GM23248 (cell line): Measurements from ENCODE around the gene KLRK1. TPM values are rescaled to one million over a fixed set of nuclear protein-coding genes. Genes with fewer than 3 reads are reported as not detected.
"Not testable (repeated sequence)": the region's sequence is repeated elsewhere in the genome, so short reads cannot be mapped to it uniquely, and the experiment has no call there.

ENCODE experiments used
- DNase-seq: peaks from one replicate; pipeline ENCODE4 v3.0.0-alpha.2; 2015
- H2AFZ ChIP-seq: fragments of 200-600 bp; sonication (generic); 2 replicates; pipeline ENCODE4 v1.6.1; 2016; ENCODE audit warnings: antibody characterized with exemption
- H3F3A ChIP-seq: fragments of 200-600 bp; sonication (generic); 2 replicates; pipeline ENCODE4 v1.6.1; 2016; ENCODE audit warnings: mild to moderate bottlenecking, antibody characterized with exemption, mixed run types; ENCODE audit not compliant: insufficient read depth
- H3K27ac ChIP-seq: fragments of 200-600 bp; sonication (generic); 2 replicates; pipeline ENCODE4 v1.5.1; 2016; ENCODE audit warnings: mild to moderate bottlenecking
- H3K27me3 ChIP-seq: fragments of 200-600 bp; sonication (generic); replicated peaks from 2 replicates; pipeline ENCODE4 v1.6.1; 2016; ENCODE audit warnings: mild to moderate bottlenecking; ENCODE audit not compliant: insufficient read depth
- H3K36me3 ChIP-seq: fragments of 200-600 bp; sonication (generic); 2 replicates; pipeline ENCODE4 v1.6.1; 2016; ENCODE audit warnings: low read depth, mild to moderate bottlenecking
- H3K4me1 ChIP-seq: fragments of 200-600 bp; sonication (generic); 2 replicates; pipeline ENCODE4 v1.6.1; 2016; ENCODE audit warnings: mild to moderate bottlenecking; ENCODE audit not compliant: insufficient read depth
- H3K4me2 ChIP-seq: fragments of 200-600 bp; sonication (generic); one replicate; pipeline ENCODE4 v1.6.1; 2016; ENCODE audit warnings: mild to moderate bottlenecking; ENCODE audit not compliant: unreplicated experiment
- H3K4me3 ChIP-seq: fragments of 200-600 bp; sonication (generic); 2 replicates; pipeline ENCODE4 v1.5.1; 2016; ENCODE audit warnings: mild to moderate bottlenecking
- H3K79me2 ChIP-seq: fragments of 200-600 bp; sonication (generic); 2 replicates; pipeline ENCODE4 v1.6.1; 2016; ENCODE audit warnings: mild to moderate bottlenecking; ENCODE audit not compliant: insufficient read depth
- H3K9ac ChIP-seq: fragments of 200-600 bp; sonication (generic); 2 replicates; pipeline ENCODE4 v1.6.1; 2016; ENCODE audit warnings: mild to moderate bottlenecking
- H3K9me2 ChIP-seq: fragments of 200-600 bp; sonication (generic); 2 replicates; pipeline ENCODE4 v1.6.1; 2016; ENCODE audit warnings: mixed run types, mild to moderate bottlenecking, moderate library complexity; ENCODE audit not compliant: insufficient read depth
- H3K9me3 ChIP-seq: fragments of 200-600 bp; sonication (generic); one replicate; pipeline ENCODE4 v1.6.1; 2017; ENCODE audit warnings: low read depth
- H4K20me1 ChIP-seq: fragments of 200-600 bp; sonication (generic); 2 replicates; pipeline ENCODE4 v1.6.0; 2016; ENCODE audit not compliant: insufficient read depth
- EZH2 ChIP-seq: fragments of 200-600 bp; sonication (generic); IDR thresholded peaks from 2 replicates; pipeline ENCODE4 v1.6.1; 2018; ENCODE audit warnings: antibody characterized with exemption, mild to moderate bottlenecking; ENCODE audit not compliant: insufficient read depth, poor library complexity, severe bottlenecking
- EZH2phosphoT487 ChIP-seq: fragments of 200-600 bp; sonication (generic); IDR thresholded peaks from 2 replicates; pipeline ENCODE4 v1.6.1; 2018; ENCODE audit warnings: antibody characterized with exemption, moderate library complexity, mild to moderate bottlenecking, low read depth; ENCODE audit not compliant: insufficient read depth
- WGBS, 2 experiments: methylation state at CpG; one replicate each; pipeline ENCODE4 v1.1.6; 2015 to 2017; ENCODE audit warnings: low lambda C conversion rate in 2 of 2, low coverage in 1 of 2; ENCODE audit errors: missing lambda C conversion rate in 2 of 2; 5-methylcytosine and 5-hydroxymethylcytosine counted together
- in situ Hi-C: fragments of 300-500 bp; cut with MboI; formaldehyde crosslinking; loops from 2 replicates; pipeline ENCODE4 v1.15.0; 2020
- polyA plus RNA-seq: library from polyadenylated mRNA; unstranded; fragments of >200 nt; fragmentation: Nextera tagmentation; extraction: Ambion mirVana; gene quantifications from 2 replicates; pipeline ENCODE4 v1.2.1, GENCODE V29; 2016
- total RNA-seq: library from RNA; depleted of rRNA; stranded (reverse); fragments of >200 nt; shearing (Covaris generic); gene quantifications from 2 replicates; pipeline ENCODE4 v1.2.3, GENCODE V29; 2014

The KLRK1 gene
- total and polyA plus RNA-seq, 2 experiments from 2014 or later, result not detected

DNA sequence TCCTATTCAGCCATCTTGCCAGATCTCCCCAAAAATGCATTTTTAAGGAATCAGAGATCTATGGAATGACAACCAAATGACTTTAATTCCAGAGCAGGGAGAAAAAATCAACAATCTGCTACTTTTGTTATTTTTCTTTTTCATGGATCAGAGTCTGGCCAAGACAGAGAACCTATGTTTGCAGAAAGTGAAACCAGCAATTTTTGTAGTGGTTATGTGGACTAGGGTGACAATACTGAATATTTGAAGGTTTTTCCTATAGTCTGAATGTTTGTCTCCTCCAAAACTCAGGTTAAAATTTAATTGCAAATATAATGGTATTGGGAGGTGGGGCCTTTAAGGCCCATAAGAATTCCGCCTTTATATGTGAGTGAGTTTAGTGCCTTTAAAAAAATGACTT, 30.9 kb downstream of the KLRK1 start:
- in situ Hi-C loops, result no loop called here

GRCh38 chr12:10358131-10358530, 31.7 kb downstream of the KLRK1 start:
- H3K27ac ChIP-seq, result no peak overlapping the region
- H3K9ac ChIP-seq, result no peak overlapping the region
- H3K36me3 ChIP-seq, result no peaks in the 10 kb centered on the region
- no peaks in the 10 kb centered on the region for H3K9me3 ChIP-seq
- 70 to 77% methylated on average over 5 of the region's 5 CpGs for WGBS, 2 experiments
- H3K27me3 ChIP-seq, result no peaks in the 10 kb centered on the region
- no peaks in the 10 kb centered on the region for H3K9me2 ChIP-seq
- peaks cover 4% of the 10 kb centered on the region; the same call in 1 of the 2 replicates for H3K4me1 ChIP-seq
- H3K79me2 ChIP-seq, result no peaks in the 10 kb centered on the region
- in situ Hi-C loops, result no loop called here
- peaks cover 3% of the 10 kb centered on the region; the same call in 1 of the 2 replicates for H3F3A ChIP-seq
- no peak overlapping the region for H3K4me3 ChIP-seq
- no peak for DNase-seq
- no peak overlapping the region for H2AFZ ChIP-seq
- no peak overlapping the region for H3K4me2 ChIP-seq
- no peaks in the 10 kb centered on the region for H4K20me1 ChIP-seq
- TF ChIP-seq EZH2 (no peak), EZH2phosphoT487 (no peak)

More for the DNA sequence above, 30.9 kb downstream of the KLRK1 start:
- no peaks in the 10 kb centered on the region for H3K79me2 ChIP-seq
- no peak for TF ChIP-seq EZH2phosphoT487
- TF ChIP-seq EZH2, result no peak
- no peak overlapping the region for H3K9ac ChIP-seq
- no peak for DNase-seq
- H3K4me2 ChIP-seq, result no peak overlapping the region
- peaks cover 3% of the 10 kb centered on the region; the same call in 1 of the 2 replicates for H3F3A ChIP-seq
- H2AFZ ChIP-seq, result no peak overlapping the region; the same call in 1 of the 2 replicates
- no peak overlapping the region for H3K4me3 ChIP-seq
- 88 to 98% methylated on average over 1 of the region's 1 CpG for whole genome bisulfite sequencing, 2 experiments
- no peak overlapping the region for H3K27ac ChIP-seq
- no peaks in the 10 kb centered on the region for H3K36me3 ChIP-seq
- peaks cover 12% of the 10 kb centered on the region for H3K4me1 ChIP-seq
- H3K9me2 ChIP-seq, result no peaks in the 10 kb centered on the region
- no peaks in the 10 kb centered on the region for H4K20me1 ChIP-seq
- H3K9me3 ChIP-seq, result no peaks in the 10 kb centered on the region
- no peaks in the 10 kb centered on the region for H3K27me3 ChIP-seq

- H2AFZ ChIP-seq, result no peak overlapping the region
- TF ChIP-seq EZH2 (no peak), EZH2phosphoT487 (no peak)
- H3K4me1 ChIP-seq, result no peaks in the 10 kb centered on the region
- no peak overlapping the region for H3K27ac ChIP-seq
- H3K9me3 ChIP-seq, result no peaks in the 10 kb centered on the region
- peak; percentile 51 for DNase-seq
- no peaks in the 10 kb centered on the region for H4K20me1 ChIP-seq
- no peaks in the 10 kb centered on the region for H3F3A ChIP-seq
- no peak overlapping the region for H3K4me2 ChIP-seq
- no peaks in the 10 kb centered on the region for H3K36me3 ChIP-seq
- no peaks in the 10 kb centered on the region for H3K79me2 ChIP-seq
- no peaks in the 10 kb centered on the region for H3K9me2 ChIP-seq
- no peaks in the 10 kb centered on the region for H3K27me3 ChIP-seq
- H3K4me3 ChIP-seq, result no peak overlapping the region
- 31 to 41% methylated on average over 2 of the region's 2 CpGs for whole genome bisulfite sequencing, 2 experiments
- H3K9ac ChIP-seq, result no peak overlapping the region
- in situ Hi-C loops, result no loop called here
Observed at GRCh38 chr12:10354502-10354901, 35.3 kb downstream of the KLRK1 start.

DNA sequence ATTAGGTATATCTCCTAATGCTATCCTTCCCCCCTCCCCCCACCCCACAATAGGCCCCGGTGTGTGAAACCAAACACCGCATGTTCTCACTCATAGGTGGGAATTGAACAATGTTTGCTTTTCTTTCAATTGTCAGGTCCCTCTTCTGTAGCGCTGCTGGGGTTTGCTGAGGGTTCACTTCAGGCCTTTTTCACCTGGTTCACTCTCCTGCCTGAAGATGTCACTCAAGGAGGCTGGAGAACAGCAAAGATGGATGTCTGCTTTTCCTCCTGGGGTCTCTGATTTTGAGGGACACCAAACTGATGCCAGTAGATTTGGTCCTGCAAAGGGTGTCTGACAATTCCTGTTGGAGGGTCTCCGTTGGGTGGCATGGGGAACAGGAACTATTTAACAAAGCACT, 35.8 kb downstream of the KLRK1 start:
- Histone ChIP-seq H3K79me2 (no peaks in the 10 kb centered on the region), H3K9me2 (no peaks in the 10 kb centered on the region), H3K9me3 (no peaks in the 10 kb centered on the region), H2AFZ (no peak overlapping the region), H3K36me3 (no peaks in the 10 kb centered on the region), H3K4me2 (no peak overlapping the region), H3F3A (no peaks in the 10 kb centered on the region), H4K20me1 (no peaks in the 10 kb centered on the region), H3K27me3 (no peaks in the 10 kb centered on the region), H3K4me1 (no peaks in the 10 kb centered on the region), H3K4me3 (no peak overlapping the region), H3K9ac (no peak overlapping the region), H3K27ac (no peak overlapping the region)
- WGBS, 2 experiments, result 72 to 74% methylated on average over 4 of the region's 4 CpGs
- DNase-seq, result no peak
- in situ Hi-C loops, result no loop called here
- TF ChIP-seq EZH2 (no peak), EZH2phosphoT487 (no peak)

DNA sequence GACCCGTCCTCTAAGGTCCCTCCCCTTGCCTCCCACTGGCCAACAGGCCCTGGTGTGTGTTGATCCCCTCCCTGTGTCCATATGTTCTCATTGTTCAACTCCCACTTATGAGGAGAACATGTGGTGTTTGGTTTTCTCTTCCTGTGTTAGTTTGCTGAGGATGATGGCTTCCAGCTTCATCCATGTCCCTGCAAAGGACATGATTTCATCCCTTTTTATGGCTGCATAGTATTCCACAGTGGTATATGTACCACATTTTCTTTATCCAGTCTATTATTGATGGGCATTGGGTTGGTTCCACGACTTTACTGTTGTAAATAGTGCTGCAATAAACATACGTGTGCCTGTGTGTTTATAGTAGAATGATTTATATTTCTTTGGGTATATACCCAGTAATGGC, 38.4 kb downstream of the KLRK1 start:
- H2AFZ ChIP-seq, H3K4me3 ChIP-seq, H3K79me2 ChIP-seq, H4K20me1 ChIP-seq, H3F3A ChIP-seq, H3K9me2 ChIP-seq, H3K27ac ChIP-seq, H3K9me3 ChIP-seq, in situ Hi-C loops, DNase-seq, H3K4me1 ChIP-seq, H3K27me3 ChIP-seq, H3K4me2 ChIP-seq, H3K36me3 ChIP-seq, H3K9ac ChIP-seq: not testable (repeated sequence)
- 26 to 30% methylated on average over 3 of the region's 3 CpGs for WGBS, 2 experiments
